Measurements from ENCODE around the gene NPFF. TPM values are rescaled to one million over a fixed set of nuclear protein-coding genes. Genes with fewer than 3 reads are reported as not detected.
A peak's percentile ranks its signal among the peaks of the same experiment; 100 is the strongest.

The NPFF gene
- polyA plus RNA-seq, 2 donors, result 0.12 TPM; not detected in 1

GRCh38 chr12:53467880-53468279, 39.4 kb downstream of the NPFF start:
- no peaks in the 10 kb centered on the region for H3K9me3 ChIP-seq (ENCODE audit: control insufficient read depth in 2 of 2, insufficient read depth in 1 of 2, low read depth in 1 of 2, low read length in 1 of 2)
- 73 to 75% methylated on average over 2 of the region's 2 CpGs for WGBS, 2 donors
- H3K4me1 ChIP-seq (ENCODE audit: control insufficient read depth in 2 of 2, insufficient read depth in 2 of 2, low read length in 1 of 2), result no peaks in the 10 kb centered on the region
- no peak overlapping the region for H3K4me3 ChIP-seq (ENCODE audit: low read depth in 1 of 2, low read length in 2 of 2)
- H3K27me3 ChIP-seq (ENCODE audit: control insufficient read depth in 1 of 2, insufficient read depth in 2 of 2, low read length in 2 of 2), result no peaks in the 10 kb centered on the region
- peaks cover 27 to 41% of the 10 kb centered on the region in 2 donors for H3K36me3 ChIP-seq (ENCODE audit: control insufficient read depth in 2 of 2, insufficient read depth in 2 of 2, low read length in 1 of 2)
- H3K27ac ChIP-seq (ENCODE audit: low read depth in 2 of 2, low read length in 1 of 2), result no peak overlapping the region

GRCh38 chr12:53467082-53467481, 40.2 kb downstream of the NPFF start:
- no peaks in the 10 kb centered on the region for H3K9me3 ChIP-seq (ENCODE audit: control insufficient read depth in 2 of 2, insufficient read depth in 1 of 2, low read depth in 1 of 2, low read length in 1 of 2)
- peaks cover 24 to 44% of the 10 kb centered on the region in 2 donors for H3K36me3 ChIP-seq (ENCODE audit: control insufficient read depth in 2 of 2, insufficient read depth in 2 of 2, low read length in 1 of 2)
- H3K27me3 ChIP-seq (ENCODE audit: control insufficient read depth in 1 of 2, insufficient read depth in 2 of 2, low read length in 2 of 2), result no peaks in the 10 kb centered on the region
- H3K4me1 ChIP-seq (ENCODE audit: control insufficient read depth in 2 of 2, insufficient read depth in 2 of 2, low read length in 1 of 2), result no peaks in the 10 kb centered on the region
- WGBS, 2 donors, result 58 to 64% methylated on average over 5 of the region's 5 CpGs
- H3K4me3 ChIP-seq (ENCODE audit: low read depth in 1 of 2, low read length in 2 of 2), result no peak overlapping the region
- H3K27ac ChIP-seq (ENCODE audit: low read depth in 2 of 2, low read length in 1 of 2), result no peak overlapping the region

DNA sequence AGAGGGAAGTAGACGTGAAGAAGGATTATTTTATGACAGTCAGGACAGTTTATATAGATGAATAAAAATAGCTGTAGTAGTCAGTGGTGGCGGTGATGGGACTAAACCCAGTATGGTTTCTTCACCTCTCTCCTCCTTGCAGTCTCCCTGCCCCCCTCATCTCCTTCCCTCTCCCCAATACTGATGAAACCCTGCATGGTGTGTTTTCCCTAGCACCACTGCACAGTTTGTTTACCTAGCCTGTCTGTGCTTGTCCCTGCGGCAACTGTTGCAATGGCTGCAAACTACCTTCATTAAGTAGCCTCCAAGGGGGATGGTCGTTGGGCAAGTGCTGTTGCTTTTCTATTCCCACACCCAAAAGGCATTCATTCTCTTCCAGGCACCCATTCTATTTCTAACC, 40.6 kb downstream of the NPFF start:
- Histone ChIP-seq H3K4me3 (ENCODE audit: low read depth in 1 of 2, low read length in 2 of 2) (no peak overlapping the region), H3K27me3 (ENCODE audit: control insufficient read depth in 1 of 2, insufficient read depth in 2 of 2, low read length in 2 of 2) (no peaks in the 10 kb centered on the region), H3K36me3 (ENCODE audit: control insufficient read depth in 2 of 2, insufficient read depth in 2 of 2, low read length in 1 of 2) (peaks cover 23 to 44% of the 10 kb centered on the region in 2 donors), H3K9me3 (ENCODE audit: control insufficient read depth in 2 of 2, insufficient read depth in 1 of 2, low read depth in 1 of 2, low read length in 1 of 2) (no peaks in the 10 kb centered on the region), H3K4me1 (ENCODE audit: control insufficient read depth in 2 of 2, insufficient read depth in 2 of 2, low read length in 1 of 2) (no peaks in the 10 kb centered on the region), H3K27ac (ENCODE audit: low read depth in 2 of 2, low read length in 1 of 2) (no peak overlapping the region)
- WGBS, 2 donors, result 44 to 53% methylated on average over 4 of the region's 4 CpGs

DNA sequence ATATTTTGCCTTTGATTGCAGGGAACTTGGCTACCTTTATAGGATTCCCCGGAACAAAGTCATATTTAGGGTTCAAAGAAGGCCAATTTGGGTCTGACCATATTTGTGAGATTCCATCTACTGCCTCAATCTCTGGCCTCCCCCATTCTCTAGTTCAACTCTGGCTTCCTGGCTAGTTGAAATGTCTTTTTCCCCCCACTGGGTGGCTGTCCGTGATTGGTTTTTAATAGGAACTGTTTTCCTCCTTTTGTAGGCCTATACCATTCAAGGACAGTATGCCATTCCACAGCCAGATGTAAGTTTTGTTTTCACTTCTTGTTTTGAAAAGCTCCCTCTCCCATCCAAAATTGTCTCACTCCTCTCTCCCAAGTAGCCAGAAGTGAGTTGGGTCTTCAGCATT, 41.6 kb downstream of the NPFF start:
- Histone ChIP-seq H3K4me1 (ENCODE audit: control insufficient read depth in 2 of 2, insufficient read depth in 2 of 2, low read length in 1 of 2) (no peaks in the 10 kb centered on the region), H3K36me3 (ENCODE audit: control insufficient read depth in 2 of 2, insufficient read depth in 2 of 2, low read length in 1 of 2) (peaks cover 23 to 45% of the 10 kb centered on the region in 2 donors), H3K4me3 (ENCODE audit: low read depth in 1 of 2, low read length in 2 of 2) (no peak overlapping the region), H3K9me3 (ENCODE audit: control insufficient read depth in 2 of 2, insufficient read depth in 1 of 2, low read depth in 1 of 2, low read length in 1 of 2) (no peaks in the 10 kb centered on the region), H3K27me3 (ENCODE audit: control insufficient read depth in 1 of 2, insufficient read depth in 2 of 2, low read length in 2 of 2) (no peaks in the 10 kb centered on the region), H3K27ac (ENCODE audit: low read depth in 2 of 2, low read length in 1 of 2) (no peak overlapping the region)
- WGBS, 2 donors, result 48 to 50% methylated on average over 2 of the region's 2 CpGs

DNA sequence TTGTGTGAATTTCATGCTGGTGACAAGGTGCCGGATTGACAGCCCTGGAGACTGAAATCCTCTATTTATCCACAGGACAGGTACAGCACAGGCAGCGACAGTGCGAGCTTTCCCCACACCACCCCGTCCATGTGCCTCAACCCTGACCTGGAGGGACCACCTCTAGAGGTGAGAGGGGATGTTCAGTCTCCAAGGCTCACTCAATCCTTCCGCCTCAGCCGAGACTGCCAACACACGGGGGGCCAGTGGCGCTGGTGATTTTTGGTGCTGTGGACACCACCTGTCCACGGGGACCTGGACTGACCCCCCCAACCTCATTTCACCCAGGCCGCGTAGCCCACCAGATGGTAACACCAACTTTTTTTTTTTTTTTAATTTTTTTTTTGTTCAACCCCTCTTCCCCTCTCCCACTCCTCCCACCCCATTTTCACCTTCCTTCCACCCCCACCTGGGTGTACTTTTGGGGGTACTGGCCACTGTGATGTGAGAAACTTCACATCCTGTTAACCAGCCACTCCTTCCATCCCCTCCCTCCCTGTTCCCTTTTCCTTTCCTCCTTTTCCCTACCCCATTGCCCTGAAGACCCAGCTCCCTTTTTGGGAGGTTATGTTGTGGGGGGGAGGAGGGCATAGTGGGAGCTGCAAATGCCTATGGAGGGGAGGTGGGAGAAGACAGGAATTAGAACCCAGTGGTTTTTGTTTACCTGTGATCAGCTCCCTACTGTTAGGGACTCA, 42.4 kb downstream of the NPFF start:
- Histone ChIP-seq H3K36me3 (ENCODE audit: control insufficient read depth in 2 of 2, insufficient read depth in 2 of 2, low read length in 1 of 2) (peaks cover 23 to 46% of the 10 kb centered on the region in 2 donors), H3K4me1 (ENCODE audit: control insufficient read depth in 2 of 2, insufficient read depth in 2 of 2, low read length in 1 of 2) (no peaks in the 10 kb centered on the region), H3K9me3 (ENCODE audit: control insufficient read depth in 2 of 2, insufficient read depth in 1 of 2, low read depth in 1 of 2, low read length in 1 of 2) (no peaks in the 10 kb centered on the region), H3K27ac (ENCODE audit: low read depth in 2 of 2, low read length in 1 of 2) (no peak overlapping the region), H3K4me3 (ENCODE audit: low read depth in 1 of 2, low read length in 2 of 2) (no peak overlapping the region), H3K27me3 (ENCODE audit: control insufficient read depth in 1 of 2, insufficient read depth in 2 of 2, low read length in 2 of 2) (no peaks in the 10 kb centered on the region)
- 93 to 94% methylated on average over 11 of the region's 11 CpGs for WGBS, 2 donors

- Histone ChIP-seq H3K4me3 (ENCODE audit: low read depth in 1 of 2, low read length in 2 of 2) (no peak overlapping the region), H3K4me1 (ENCODE audit: control insufficient read depth in 2 of 2, insufficient read depth in 2 of 2, low read length in 1 of 2) (no peaks in the 10 kb centered on the region), H3K27me3 (ENCODE audit: control insufficient read depth in 1 of 2, insufficient read depth in 2 of 2, low read length in 2 of 2) (no peaks in the 10 kb centered on the region), H3K27ac (ENCODE audit: low read depth in 2 of 2, low read length in 1 of 2) (no peak overlapping the region), H3K9me3 (ENCODE audit: control insufficient read depth in 2 of 2, insufficient read depth in 1 of 2, low read depth in 1 of 2, low read length in 1 of 2) (no peaks in the 10 kb centered on the region), H3K36me3 (ENCODE audit: control insufficient read depth in 2 of 2, insufficient read depth in 2 of 2, low read length in 1 of 2) (peaks cover 23 to 51% of the 10 kb centered on the region in 2 donors)
- WGBS, 2 donors, result 41 to 50% methylated on average over 5 of the region's 5 CpGs
Measured at GRCh38 chr12:53463802-53464560, 43.3 kb downstream of the NPFF start.

- Histone ChIP-seq H3K36me3 (ENCODE audit: control insufficient read depth in 2 of 2, insufficient read depth in 2 of 2, low read length in 1 of 2) (peaks cover 19 to 51% of the 10 kb centered on the region in 2 donors), H3K9me3 (ENCODE audit: control insufficient read depth in 2 of 2, insufficient read depth in 1 of 2, low read depth in 1 of 2, low read length in 1 of 2) (no peaks in the 10 kb centered on the region), H3K27me3 (ENCODE audit: control insufficient read depth in 1 of 2, insufficient read depth in 2 of 2, low read length in 2 of 2) (no peaks in the 10 kb centered on the region), H3K4me1 (ENCODE audit: control insufficient read depth in 2 of 2, insufficient read depth in 2 of 2, low read length in 1 of 2) (no peaks in the 10 kb centered on the region), H3K4me3 (ENCODE audit: low read depth in 1 of 2, low read length in 2 of 2) (no peak overlapping the region), H3K27ac (ENCODE audit: low read depth in 2 of 2, low read length in 1 of 2) (peak overlapping the region in 1 of 2 donors; percentile 35)
- WGBS, 2 donors, result 65 to 68% methylated on average over 3 of the region's 3 CpGs
Measured at GRCh38 chr12:53462935-53463334, 44.3 kb downstream of the NPFF start.

- no peaks in the 10 kb centered on the region for H3K9me3 ChIP-seq (ENCODE audit: control insufficient read depth in 2 of 2, insufficient read depth in 1 of 2, low read depth in 1 of 2, low read length in 1 of 2)
- 79 to 80% methylated on average over 8 of the region's 8 CpGs for WGBS, 2 donors
- no peak overlapping the region for H3K4me3 ChIP-seq (ENCODE audit: low read depth in 1 of 2, low read length in 2 of 2)
- H3K27me3 ChIP-seq (ENCODE audit: control insufficient read depth in 1 of 2, insufficient read depth in 2 of 2, low read length in 2 of 2), result no peaks in the 10 kb centered on the region
- peaks cover 19 to 46% of the 10 kb centered on the region in 2 donors for H3K36me3 ChIP-seq (ENCODE audit: control insufficient read depth in 2 of 2, insufficient read depth in 2 of 2, low read length in 1 of 2)
- H3K4me1 ChIP-seq (ENCODE audit: control insufficient read depth in 2 of 2, insufficient read depth in 2 of 2, low read length in 1 of 2), result no peaks in the 10 kb centered on the region
- H3K27ac ChIP-seq (ENCODE audit: low read depth in 2 of 2, low read length in 1 of 2), result no peak overlapping the region
Measured at GRCh38 chr12:53461591-53461990, 45.7 kb downstream of the NPFF start.

GRCh38 chr12:53461059-53461458, 46.2 kb downstream of the NPFF start:
- peaks cover 20 to 47% of the 10 kb centered on the region in 2 donors for H3K36me3 ChIP-seq (ENCODE audit: control insufficient read depth in 2 of 2, insufficient read depth in 2 of 2, low read length in 1 of 2)

More at GRCh38 chr12:53461059-53461458, 46.2 kb downstream of the NPFF start:
- Histone ChIP-seq H3K4me3 (ENCODE audit: low read depth in 1 of 2, low read length in 2 of 2) (no peak overlapping the region), H3K27me3 (ENCODE audit: control insufficient read depth in 1 of 2, insufficient read depth in 2 of 2, low read length in 2 of 2) (no peaks in the 10 kb centered on the region), H3K9me3 (ENCODE audit: control insufficient read depth in 2 of 2, insufficient read depth in 1 of 2, low read depth in 1 of 2, low read length in 1 of 2) (no peaks in the 10 kb centered on the region), H3K4me1 (ENCODE audit: control insufficient read depth in 2 of 2, insufficient read depth in 2 of 2, low read length in 1 of 2) (no peaks in the 10 kb centered on the region), H3K27ac (ENCODE audit: low read depth in 2 of 2, low read length in 1 of 2) (no peak overlapping the region)
- 61 to 73% methylated on average over 3 of the region's 3 CpGs for WGBS, 2 donors
